Keratinocyte (primary cell): ENCODE data around the gene SQSTM1.

ENCODE experiments used
- EZH2 ChIP-seq: IDR thresholded peaks from one replicate; pipeline ENCODE4 v1.6.1; 2012; ENCODE audit warnings: inconsistent platforms, mild to moderate bottlenecking, low read length, moderate library complexity
- TF ChIP-seq, protein P1 (sequence below), 3 experiments: IDR thresholded peaks in 1 of 3; conservative IDR thresholded peaks in 1 of 3; optimal IDR thresholded peaks in 1 of 3; 2 replicates in 2 of 3; 3 replicates in 1 of 3; pipeline versions ENCODE3 to v1.5.1; 2011; ENCODE audit warnings: low read length in 3 of 3, mild to moderate bottlenecking in 3 of 3, moderate library complexity in 2 of 3, control low read depth in 1 of 3, inconsistent platforms in 1 of 3; ENCODE audit not compliant: insufficient read depth in 2 of 3; ENCODE audit errors: extremely low read depth in 1 of 3

DNA sequence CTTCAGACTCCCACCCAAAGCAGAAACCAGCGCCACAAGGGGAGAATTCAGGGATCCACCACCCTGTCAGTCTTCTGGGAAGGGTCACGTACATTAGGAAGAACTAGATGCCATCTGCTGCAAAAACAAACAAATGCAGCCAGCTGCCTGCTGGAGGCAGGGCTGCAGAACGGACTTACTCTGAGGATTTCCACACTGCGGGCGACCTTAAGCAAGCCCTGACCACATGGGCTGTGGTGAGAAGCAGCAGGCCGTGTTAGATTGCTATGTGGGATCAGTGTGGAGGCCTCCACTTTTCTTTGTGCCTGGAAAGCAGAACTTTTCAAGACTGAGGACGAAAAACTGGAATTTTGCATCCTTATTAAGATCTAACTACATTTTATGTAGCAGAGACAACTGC, 40.3 kb upstream of the SQSTM1 start:
- TF ChIP-seq, protein P1, sequence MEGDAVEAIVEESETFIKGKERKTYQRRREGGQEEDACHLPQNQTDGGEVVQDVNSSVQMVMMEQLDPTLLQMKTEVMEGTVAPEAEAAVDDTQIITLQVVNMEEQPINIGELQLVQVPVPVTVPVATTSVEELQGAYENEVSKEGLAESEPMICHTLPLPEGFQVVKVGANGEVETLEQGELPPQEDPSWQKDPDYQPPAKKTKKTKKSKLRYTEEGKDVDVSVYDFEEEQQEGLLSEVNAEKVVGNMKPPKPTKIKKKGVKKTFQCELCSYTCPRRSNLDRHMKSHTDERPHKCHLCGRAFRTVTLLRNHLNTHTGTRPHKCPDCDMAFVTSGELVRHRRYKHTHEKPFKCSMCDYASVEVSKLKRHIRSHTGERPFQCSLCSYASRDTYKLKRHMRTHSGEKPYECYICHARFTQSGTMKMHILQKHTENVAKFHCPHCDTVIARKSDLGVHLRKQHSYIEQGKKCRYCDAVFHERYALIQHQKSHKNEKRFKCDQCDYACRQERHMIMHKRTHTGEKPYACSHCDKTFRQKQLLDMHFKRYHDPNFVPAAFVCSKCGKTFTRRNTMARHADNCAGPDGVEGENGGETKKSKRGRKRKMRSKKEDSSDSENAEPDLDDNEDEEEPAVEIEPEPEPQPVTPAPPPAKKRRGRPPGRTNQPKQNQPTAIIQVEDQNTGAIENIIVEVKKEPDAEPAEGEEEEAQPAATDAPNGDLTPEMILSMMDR (optimal IDR thresholded peaks at IDR 0.05 in 1 of 3, IDR thresholded peaks at IDR 0.05 in 1 of 3, conservative IDR thresholded peaks at IDR 0.05 in 1 of 3; ENCODE audit: extremely low read depth in 1 of 3, insufficient read depth in 2 of 3, low read length in 3 of 3), result no peak
- TF ChIP-seq EZH2, result no peak
